Calu3 (cell line): ENCODE data around the gene ZNF514. TPM values are rescaled to one million over a fixed set of nuclear protein-coding genes. Genes with fewer than 3 reads are reported as not detected.

ENCODE experiments used
- Bru-seq: library from RNA; stranded (reverse); fragments of 400-500 nt; gene quantifications from one replicate; lab custom pipeline; 2021; lab: Mats Ljungman, UMichigan
- BruChase-seq, 2 experiments: library from RNA; stranded (reverse); fragments of 400-500 nt; gene quantifications; one replicate each; lab custom pipeline; 2021; lab: Mats Ljungman, UMichigan
- BruUV-seq: library from RNA; stranded (reverse); fragments of 400-500 nt; replicated peaks from 2 replicates; lab custom pipeline; 2021; lab: Mats Ljungman, UMichigan
- CTCF ChIA-PET: fragments of 300-600 bp; sonication (Branson Sonifier 250); formaldehyde crosslinking; loops from one replicate; lab custom pipeline; 2022; ENCODE audit warnings: antibody characterized with exemption; lab: Charles Lee
- DNase-seq: peaks from one replicate; pipeline ENCODE4 v3.0.0; 2022
- H3K27ac Mint-ChIP-seq: one replicate; pipeline ENCODE4 v1.8.0; 2022; ENCODE audit warnings: mixed read lengths; ENCODE audit not compliant: unreplicated experiment
- H3K27me3 Mint-ChIP-seq: one replicate; pipeline ENCODE4 v1.8.0; 2022; ENCODE audit warnings: mixed read lengths; ENCODE audit not compliant: unreplicated experiment
- H3K36me3 Mint-ChIP-seq: one replicate; pipeline ENCODE4 v1.8.0; 2022; ENCODE audit warnings: mild to moderate bottlenecking, moderate library complexity, mixed read lengths; ENCODE audit not compliant: insufficient read depth, unreplicated experiment
- H3K4me1 Mint-ChIP-seq: one replicate; pipeline ENCODE4 v1.8.0; 2022; ENCODE audit warnings: mild to moderate bottlenecking, low read depth, mixed read lengths; ENCODE audit not compliant: unreplicated experiment
- H3K4me3 Mint-ChIP-seq: one replicate; pipeline ENCODE4 v1.8.0; 2022; ENCODE audit warnings: mild to moderate bottlenecking, low read depth, moderate library complexity, mixed read lengths; ENCODE audit not compliant: unreplicated experiment
- H3K9me3 Mint-ChIP-seq: one replicate; pipeline ENCODE4 v1.8.0; 2022; ENCODE audit warnings: low read depth, mixed read lengths; ENCODE audit not compliant: unreplicated experiment
- intact Hi-C: fragments of 100-400 bp; cut with micrococcal nuclease; formaldehyde crosslinking; loops from one replicate; pipeline ENCODE4 v1.10.0; 2022; ENCODE audit not compliant: unreplicated experiment
- long read RNA-seq: library from polyadenylated mRNA; stranded (forward); transcript quantifications from one replicate; pipeline ENCODE4 v2.0.0, GENCODE V29; 2022
- total RNA-seq: library from RNA; stranded (reverse); gene quantifications from 2 replicates; pipeline ENCODE4 v1.2.3, GENCODE V29; 2022
- TF ChIP-seq, protein P1 (sequence below): fragments of 200-600 bp; IDR thresholded peaks from one replicate; pipeline ENCODE4 v1.8.0; 2022; ENCODE audit warnings: antibody characterized with exemption; ENCODE audit not compliant: unreplicated experiment

Gene ZNF514
- total RNA-seq: 14.0 and 17.4 TPM in 2 replicates
- Bru-seq, nascent RNA: percentile 60 among the genes with signal in this experiment
- BruChase-seq, experiment 1, labeled RNA remaining after a 6-hour chase: percentile 68 among the genes with signal in this experiment
- percentile 74 among the genes with signal in this experiment for BruChase-seq, experiment 2, labeled RNA remaining after a 2-hour chase
- long read RNA-seq, partial matches to known transcripts: 1 of 16 reads
- long read RNA-seq, other reads (novel, unspliced or antisense): 15 of 16 reads

DNA sequence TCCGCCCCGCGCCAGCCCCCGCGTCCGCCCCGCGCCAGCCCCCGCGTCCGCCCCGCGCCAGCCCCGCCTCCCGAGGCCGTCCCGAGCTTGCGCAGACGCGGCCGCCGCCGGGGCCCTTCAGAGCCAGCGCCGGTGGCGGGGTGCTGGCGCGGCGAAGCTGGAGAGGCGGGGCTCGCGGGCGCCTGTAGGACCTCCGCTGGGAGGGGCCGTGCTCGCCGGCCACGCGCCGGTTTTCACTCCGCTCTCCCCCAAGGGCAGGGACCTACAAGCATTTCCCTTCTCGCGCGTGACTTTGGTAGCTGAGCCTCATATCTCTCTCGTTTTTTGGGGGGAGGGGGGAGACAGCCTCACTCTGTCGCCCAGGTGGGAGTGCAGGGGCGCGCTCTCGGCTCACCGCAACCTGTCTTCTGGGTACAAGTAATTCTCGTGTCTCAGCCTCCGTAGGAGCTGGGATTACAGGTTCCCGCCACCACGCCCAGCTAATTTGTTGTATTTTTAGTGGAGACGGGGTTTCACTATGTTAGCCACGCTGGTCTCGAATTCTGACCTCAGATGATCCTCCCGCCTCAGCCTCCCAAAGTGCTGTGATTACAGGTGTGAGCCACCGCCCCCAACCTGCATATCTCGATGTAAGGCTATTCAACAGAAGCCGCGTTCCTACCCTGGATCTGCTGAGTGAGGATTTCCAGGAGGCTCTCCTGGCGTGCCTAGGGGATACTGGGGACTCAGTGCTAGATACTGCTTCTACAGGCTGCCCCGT, at the start of gene ZNF514:
ZNF514 (minus strand) TSS at position 159 of the 760 bp plus-strand sequence. CDS start 6,595 bp downstream, outside the sequence.
- peak within 1 kb of the TSS; percentile 84 for H3K4me3 Mint-ChIP-seq
- H3K4me1 Mint-ChIP-seq: peaks cover 8% of the 10 kb centered on the region
- peak; percentile 73 for DNase-seq
- H3K27ac Mint-ChIP-seq: peak within 1 kb of the TSS; percentile 66
- H3K36me3 Mint-ChIP-seq: peaks cover 24% of the 10 kb centered on the region
- peaks cover 2% of the 10 kb centered on the region for H3K9me3 Mint-ChIP-seq
- no TSS peak for BruUV-seq
- CTCF ChIA-PET: interaction anchor here (1.1 to 1.3 kb wide), 2 partner anchors 38 to 39 kb away, joined by 3 read pairs; no protein-coding TSS in a partner anchor
- H3K27me3 Mint-ChIP-seq: no peaks in the 10 kb centered on the region
- TF ChIP-seq, protein P1, sequence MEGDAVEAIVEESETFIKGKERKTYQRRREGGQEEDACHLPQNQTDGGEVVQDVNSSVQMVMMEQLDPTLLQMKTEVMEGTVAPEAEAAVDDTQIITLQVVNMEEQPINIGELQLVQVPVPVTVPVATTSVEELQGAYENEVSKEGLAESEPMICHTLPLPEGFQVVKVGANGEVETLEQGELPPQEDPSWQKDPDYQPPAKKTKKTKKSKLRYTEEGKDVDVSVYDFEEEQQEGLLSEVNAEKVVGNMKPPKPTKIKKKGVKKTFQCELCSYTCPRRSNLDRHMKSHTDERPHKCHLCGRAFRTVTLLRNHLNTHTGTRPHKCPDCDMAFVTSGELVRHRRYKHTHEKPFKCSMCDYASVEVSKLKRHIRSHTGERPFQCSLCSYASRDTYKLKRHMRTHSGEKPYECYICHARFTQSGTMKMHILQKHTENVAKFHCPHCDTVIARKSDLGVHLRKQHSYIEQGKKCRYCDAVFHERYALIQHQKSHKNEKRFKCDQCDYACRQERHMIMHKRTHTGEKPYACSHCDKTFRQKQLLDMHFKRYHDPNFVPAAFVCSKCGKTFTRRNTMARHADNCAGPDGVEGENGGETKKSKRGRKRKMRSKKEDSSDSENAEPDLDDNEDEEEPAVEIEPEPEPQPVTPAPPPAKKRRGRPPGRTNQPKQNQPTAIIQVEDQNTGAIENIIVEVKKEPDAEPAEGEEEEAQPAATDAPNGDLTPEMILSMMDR: no peak
- intact Hi-C loops: no loop called here

DNA sequence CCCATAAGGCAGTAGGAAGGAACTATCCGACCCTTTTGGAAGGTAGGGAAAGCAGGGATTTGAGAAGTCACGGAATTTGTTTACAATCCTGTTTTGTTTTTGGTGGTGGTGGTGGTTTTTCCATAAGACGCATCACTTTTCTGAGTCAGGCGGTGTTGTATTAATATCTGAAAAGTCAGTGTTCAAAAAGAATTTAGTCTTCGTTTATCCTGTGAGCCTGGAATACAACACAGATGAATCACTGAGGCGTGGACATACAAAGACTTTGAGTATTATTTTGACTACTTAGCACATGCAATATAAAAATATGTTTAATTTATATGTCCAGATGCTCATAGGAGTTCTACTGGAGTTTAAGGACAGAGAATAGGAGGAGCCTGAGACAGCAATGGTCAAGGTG, 48.5 kb upstream of the ZNF514 start:
- CTCF ChIA-PET: no interaction called here
- no peak for DNase-seq
- no TSS peak for BruUV-seq
- Mint-ChIP-seq H3K4me3 (peak overlapping the region; percentile 90), H3K36me3 (peaks cover 20% of the 10 kb centered on the region), H3K4me1 (no peaks in the 10 kb centered on the region), H3K27me3 (no peaks in the 10 kb centered on the region), H3K27ac (peak overlapping the region; percentile 64), H3K9me3 (peaks cover 21% of the 10 kb centered on the region)
- intact Hi-C loops: loop anchor here (5.0 kb wide), 1 partner anchor 86 kb away; the partner anchor contains the start of gene MRPS5
- TF ChIP-seq, protein P1: no peak

DNA sequence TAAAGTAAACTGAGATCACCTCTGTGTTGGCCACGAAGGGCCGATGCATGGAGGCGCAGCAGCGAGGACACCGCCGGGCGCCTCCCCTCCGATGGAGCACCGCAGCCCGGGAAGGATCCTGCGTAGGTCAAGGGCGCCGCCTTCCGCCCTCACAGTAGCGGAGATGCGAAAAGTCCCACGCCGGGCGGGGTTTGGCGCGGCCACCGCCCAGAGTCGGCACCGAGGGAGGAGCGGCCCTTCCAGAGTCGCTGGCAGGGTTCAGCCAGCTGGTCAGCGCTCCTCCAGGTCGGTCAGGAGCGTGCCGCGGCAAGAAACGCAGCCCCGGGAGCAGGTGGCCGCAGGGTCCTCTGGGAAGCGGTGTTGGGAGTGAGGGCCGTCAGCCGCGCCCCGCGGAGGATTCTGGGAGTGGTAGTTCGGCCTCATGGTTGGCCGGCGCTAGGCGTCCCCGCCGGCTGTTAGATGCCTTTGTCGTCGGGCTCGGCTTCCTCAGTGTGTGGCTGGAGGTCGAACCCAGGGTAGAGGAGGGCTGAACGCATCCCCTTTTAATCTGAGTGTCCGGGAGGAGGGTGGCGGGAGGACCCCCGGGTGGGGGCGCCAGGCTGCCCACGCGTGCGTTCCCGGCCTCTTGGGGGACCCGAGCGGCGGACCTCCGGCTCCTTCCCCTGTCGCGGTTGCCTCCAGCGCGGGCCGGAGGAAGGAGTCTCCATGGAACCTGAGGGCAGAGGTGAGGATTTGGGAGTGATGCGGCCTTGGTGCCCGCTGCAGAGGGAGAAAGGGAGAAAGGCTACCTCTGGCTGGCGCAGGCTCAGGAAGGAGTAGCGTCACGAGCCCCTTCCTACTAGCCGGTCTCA, 47.7 kb upstream of the ZNF514 start, which contains the start of gene ZNF892:
ZNF892 (plus strand) TSS at position 411 of the 851 bp plus-strand sequence; CDS start at position 706, 295 bp downstream.
- Mint-ChIP-seq H3K9me3 (peaks cover 18% of the 10 kb centered on the region), H3K36me3 (peaks cover 20% of the 10 kb centered on the region), H3K4me3 (peak within 1 kb of the TSS; percentile 90), H3K4me1 (no peaks in the 10 kb centered on the region), H3K27ac (peak within 1 kb of the TSS; percentile 64), H3K27me3 (no peaks in the 10 kb centered on the region)
- DNase-seq: peak; percentile 95
- TSS peak; percentile 57 for BruUV-seq
- intact Hi-C loops: loop anchor here (2.0 to 5.0 kb wide), 2 partner anchors 67 to 85 kb away; partner anchors contain the start of genes MRPS5 and PROM2
- CTCF ChIA-PET: no interaction called here
- TF ChIP-seq, protein P1: no peak

DNA sequence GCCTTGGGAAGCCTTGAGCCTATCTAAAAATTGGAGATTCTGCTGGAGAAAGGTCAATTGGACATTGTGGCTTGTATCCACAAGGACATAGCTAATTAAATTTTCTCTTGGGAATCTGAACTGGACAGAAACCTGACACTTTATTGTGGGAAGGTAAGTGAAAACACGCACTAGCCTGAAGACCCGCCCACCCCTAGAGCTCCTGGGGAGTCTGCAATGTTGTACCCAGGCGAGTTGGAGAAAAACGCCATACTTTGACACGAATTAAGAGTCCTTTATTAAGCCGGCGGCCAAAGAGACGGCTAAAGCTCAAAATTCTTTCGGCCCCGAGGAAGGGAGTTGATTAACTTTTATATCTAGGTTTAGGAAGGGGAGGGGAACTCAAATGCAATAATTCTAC, 46.4 kb upstream of the ZNF514 start:
- intact Hi-C loops: loop anchor here (2.0 to 5.0 kb wide), 2 partner anchors 69 to 84 kb away; partner anchors contain the start of genes MRPS5 and PROM2

More for the DNA sequence above, 46.4 kb upstream of the ZNF514 start:
- no peak for DNase-seq
- no peaks in the 10 kb centered on the region for H3K4me1 Mint-ChIP-seq
- H3K27ac Mint-ChIP-seq: no peak overlapping the region
- TF ChIP-seq, protein P1: no peak
- H3K4me3 Mint-ChIP-seq: peak overlapping the region; percentile 90
- H3K9me3 Mint-ChIP-seq: peaks cover 21% of the 10 kb centered on the region
- peaks cover 20% of the 10 kb centered on the region for H3K36me3 Mint-ChIP-seq
- CTCF ChIA-PET: interaction anchor here (0.6 kb wide), 1 partner anchor 610 kb away, joined by 3 read pairs; no protein-coding TSS in a partner anchor
- no peaks in the 10 kb centered on the region for H3K27me3 Mint-ChIP-seq
- no TSS peak for BruUV-seq
